ENCODE data around the gene MED14. TPM values are rescaled to one million over a fixed set of nuclear protein-coding genes. Genes with fewer than 3 reads are reported as not detected.
"Not testable (repeated sequence)": the region's sequence is repeated elsewhere in the genome, so short reads cannot be mapped to it uniquely, and the experiment has no call there.

The MED14 gene
- 10.0 and 11.1 TPM in 2 replicates for total RNA-seq

DNA sequence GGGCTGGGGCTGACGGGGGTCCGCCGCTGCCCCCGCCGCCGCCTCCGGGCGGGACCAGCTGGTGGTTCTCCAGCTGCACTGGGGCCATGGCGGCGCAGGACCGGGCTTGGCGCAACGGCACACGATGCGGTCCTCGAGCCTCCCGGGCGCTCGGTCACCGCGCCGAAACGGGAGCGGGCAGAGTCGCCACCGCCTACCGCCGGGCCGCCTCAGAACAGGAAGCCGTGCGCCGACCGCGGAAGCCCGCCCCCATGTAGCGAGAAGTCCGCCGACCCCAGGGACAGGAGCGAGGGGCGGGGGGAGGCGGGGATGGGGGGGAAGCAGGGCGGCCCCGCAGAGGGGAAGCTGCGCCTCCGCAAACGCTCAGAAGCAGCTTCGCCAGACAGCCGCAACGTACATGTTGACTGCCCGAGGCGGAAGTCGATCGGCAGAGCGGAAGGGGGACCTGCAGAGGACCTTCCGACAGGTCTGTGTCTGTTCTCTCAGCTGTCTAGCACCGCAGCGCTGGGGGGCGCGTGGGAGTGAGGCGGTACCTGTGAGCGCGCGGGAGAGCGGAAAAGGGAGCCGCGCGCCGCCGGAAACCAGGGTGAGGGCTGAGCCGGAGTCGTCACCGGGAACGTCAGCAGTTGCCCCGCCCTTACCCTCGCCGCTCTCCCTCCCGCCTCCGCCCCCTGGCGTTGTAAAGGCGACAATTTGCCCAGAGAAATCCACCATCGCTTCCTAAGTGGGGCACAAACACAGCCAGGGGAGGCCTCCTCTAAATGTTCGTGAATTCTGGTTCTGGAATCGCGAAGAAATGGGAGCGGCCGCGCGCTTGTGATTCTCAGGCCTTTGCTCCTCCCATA lies at the start of gene MED14:
Gene MED14 (minus strand): TSS at position 218 of the 845 bp plus-strand sequence. CDS start 130 bp downstream, at position 88.
- FAIRE-seq (no peak), DNase-seq (ENCODE audit: low read depth) (peak; percentile 71)
- no peaks in the 10 kb centered on the region for H3K27me3 ChIP-seq (ENCODE audit: control insufficient read depth, insufficient read depth, low read length)
- peak within 1 kb of the TSS; percentile 60 for H3K4me3 ChIP-seq (ENCODE audit: low read depth, low read length)
- no peaks in the 10 kb centered on the region for H3K36me3 ChIP-seq (ENCODE audit: control insufficient read depth, insufficient read depth, low read length)
- TF ChIP-seq, protein P1, sequence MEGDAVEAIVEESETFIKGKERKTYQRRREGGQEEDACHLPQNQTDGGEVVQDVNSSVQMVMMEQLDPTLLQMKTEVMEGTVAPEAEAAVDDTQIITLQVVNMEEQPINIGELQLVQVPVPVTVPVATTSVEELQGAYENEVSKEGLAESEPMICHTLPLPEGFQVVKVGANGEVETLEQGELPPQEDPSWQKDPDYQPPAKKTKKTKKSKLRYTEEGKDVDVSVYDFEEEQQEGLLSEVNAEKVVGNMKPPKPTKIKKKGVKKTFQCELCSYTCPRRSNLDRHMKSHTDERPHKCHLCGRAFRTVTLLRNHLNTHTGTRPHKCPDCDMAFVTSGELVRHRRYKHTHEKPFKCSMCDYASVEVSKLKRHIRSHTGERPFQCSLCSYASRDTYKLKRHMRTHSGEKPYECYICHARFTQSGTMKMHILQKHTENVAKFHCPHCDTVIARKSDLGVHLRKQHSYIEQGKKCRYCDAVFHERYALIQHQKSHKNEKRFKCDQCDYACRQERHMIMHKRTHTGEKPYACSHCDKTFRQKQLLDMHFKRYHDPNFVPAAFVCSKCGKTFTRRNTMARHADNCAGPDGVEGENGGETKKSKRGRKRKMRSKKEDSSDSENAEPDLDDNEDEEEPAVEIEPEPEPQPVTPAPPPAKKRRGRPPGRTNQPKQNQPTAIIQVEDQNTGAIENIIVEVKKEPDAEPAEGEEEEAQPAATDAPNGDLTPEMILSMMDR (IDR thresholded peaks at IDR 0.05; ENCODE audit: insufficient read depth, low read length, severe bottlenecking) = peak; percentile 61

DNA sequence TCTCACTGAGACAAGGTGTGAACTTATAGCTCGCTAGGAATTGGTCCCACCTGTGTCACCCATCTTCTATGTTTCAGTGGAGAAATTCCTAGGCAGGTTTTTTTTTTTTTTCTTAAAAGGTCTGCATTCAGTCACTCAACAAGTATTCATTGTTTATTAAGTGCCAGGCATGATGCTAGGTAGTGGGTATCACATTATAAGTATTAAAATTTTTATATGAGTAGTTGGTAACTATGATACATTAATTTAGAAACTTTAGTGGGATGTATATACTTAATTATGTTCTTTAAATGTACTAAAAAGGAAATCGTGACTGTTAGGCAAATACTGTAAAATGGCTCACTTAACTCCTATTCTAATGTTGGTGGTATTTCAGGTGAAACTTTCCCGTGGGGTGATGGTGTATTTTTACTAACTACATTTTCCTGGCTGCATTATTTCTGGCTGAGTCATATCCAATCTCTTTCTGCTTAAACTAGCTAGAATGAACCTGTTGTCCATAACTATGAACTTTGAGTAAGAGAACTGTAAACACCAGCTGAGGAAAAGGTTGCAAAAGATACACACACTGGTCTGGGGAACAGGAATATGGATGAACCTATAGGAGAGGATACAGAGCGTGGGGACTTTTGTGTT lies 49.3 kb upstream of the MED14 start:
- no peaks in the 10 kb centered on the region for H3K36me3 ChIP-seq (ENCODE audit: control insufficient read depth, insufficient read depth, low read length)
- DNase-seq (ENCODE audit: low read depth) (peak; percentile 73), FAIRE-seq (no peak)
- H3K4me3 ChIP-seq (ENCODE audit: low read depth, low read length) = no peak overlapping the region
- TF ChIP-seq, protein P1 (IDR thresholded peaks at IDR 0.05; ENCODE audit: insufficient read depth, low read length, severe bottlenecking) = no peak
- no peaks in the 10 kb centered on the region for H3K27me3 ChIP-seq (ENCODE audit: control insufficient read depth, insufficient read depth, low read length)

DNA sequence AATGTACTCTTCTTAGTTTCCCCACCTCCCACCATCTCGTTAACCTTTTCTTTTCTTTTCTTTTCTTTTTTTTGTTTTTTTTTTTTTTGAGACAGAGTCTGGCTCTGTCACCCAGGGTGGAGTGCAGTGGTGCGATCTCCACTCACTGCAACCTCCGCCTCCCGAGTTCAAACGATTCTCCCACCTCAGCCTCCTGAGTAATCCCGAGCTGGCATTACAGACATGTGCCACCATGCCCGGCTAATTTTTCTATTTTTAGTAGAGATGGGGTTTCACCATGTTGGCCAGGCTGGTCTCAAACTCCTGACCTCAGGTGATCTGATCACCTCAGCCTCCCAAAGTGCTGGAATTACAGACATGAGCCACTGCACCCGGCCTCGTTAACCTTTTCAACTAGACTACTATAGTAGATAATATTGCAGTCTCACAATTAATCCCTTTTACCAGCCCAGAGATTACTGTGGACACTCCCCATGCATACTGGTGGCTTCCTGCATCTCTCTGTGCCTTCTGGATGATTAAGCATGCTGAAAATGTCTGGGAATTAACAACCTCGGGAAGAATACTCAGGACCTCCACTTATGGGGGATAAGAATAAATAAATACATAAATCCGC lies 47.4 kb upstream of the MED14 start:
- FAIRE-seq; H3K36me3 ChIP-seq (ENCODE audit: control insufficient read depth, insufficient read depth, low read length); H3K4me3 ChIP-seq (ENCODE audit: low read depth, low read length); H3K27me3 ChIP-seq (ENCODE audit: control insufficient read depth, insufficient read depth, low read length); DNase-seq (ENCODE audit: low read depth): not testable (repeated sequence)

DNA sequence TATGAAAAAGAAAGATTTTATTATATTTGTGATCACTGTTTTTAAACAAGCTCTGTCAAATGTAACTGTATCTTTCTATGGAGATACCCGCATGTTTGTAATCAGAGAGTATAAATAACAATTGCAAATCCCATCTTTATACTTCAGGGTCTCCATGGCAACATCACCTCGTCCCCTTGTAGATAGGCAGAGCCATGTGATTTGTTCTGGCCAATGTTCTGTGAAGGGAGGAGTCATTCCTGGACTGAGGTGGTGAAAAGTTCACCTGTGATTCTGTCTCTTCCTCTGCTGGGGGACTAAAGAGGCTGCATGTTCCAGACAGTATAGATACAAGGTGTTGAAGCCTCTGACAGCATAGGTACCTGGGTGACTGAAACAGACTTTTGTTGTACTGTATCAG lies 45.6 kb upstream of the MED14 start:
- Histone ChIP-seq H3K4me3 (ENCODE audit: low read depth, low read length) (no peak overlapping the region), H3K36me3 (ENCODE audit: control insufficient read depth, insufficient read depth, low read length) (no peaks in the 10 kb centered on the region), H3K27me3 (ENCODE audit: control insufficient read depth, insufficient read depth, low read length) (no peaks in the 10 kb centered on the region)
- no peak for FAIRE-seq
- TF ChIP-seq, protein P1 (IDR thresholded peaks at IDR 0.05; ENCODE audit: insufficient read depth, low read length, severe bottlenecking) = no peak
- no peak for DNase-seq (ENCODE audit: low read depth)

DNA sequence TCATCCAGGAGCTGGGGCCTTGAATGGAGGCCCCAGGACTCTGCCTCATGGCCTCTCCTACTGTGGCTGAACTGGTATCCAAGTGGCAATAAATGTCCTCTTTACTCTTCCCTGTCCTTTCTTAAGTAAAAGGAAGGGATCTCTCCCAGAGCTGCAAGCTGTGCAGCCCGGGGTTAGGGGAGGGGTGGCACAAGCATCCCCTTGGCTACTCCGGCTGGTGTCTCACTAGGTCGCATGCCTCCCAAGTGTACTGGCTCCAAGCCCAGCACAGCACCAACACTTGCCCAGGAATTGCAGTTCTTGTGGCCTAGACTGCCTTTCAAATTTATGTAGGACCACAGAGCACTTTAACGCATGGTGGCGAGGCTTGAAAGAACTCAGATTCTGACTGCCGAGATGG lies 44.7 kb upstream of the MED14 start:
- FAIRE-seq (no peak), DNase-seq (ENCODE audit: low read depth) (no peak)
- TF ChIP-seq, protein P1 (IDR thresholded peaks at IDR 0.05; ENCODE audit: insufficient read depth, low read length, severe bottlenecking) = no peak
- Histone ChIP-seq H3K27me3 (ENCODE audit: control insufficient read depth, insufficient read depth, low read length) (no peaks in the 10 kb centered on the region), H3K36me3 (ENCODE audit: control insufficient read depth, insufficient read depth, low read length) (no peaks in the 10 kb centered on the region), H3K4me3 (ENCODE audit: low read depth, low read length) (no peak overlapping the region)

All from bronchial epithelial cell (primary cell).